H1 (cell line): Measurements from ENCODE around the gene DLST. TPM values are rescaled to one million over a fixed set of nuclear protein-coding genes. Genes with fewer than 3 reads are reported as not detected.

Experiments
- CTCF ChIA-PET: fragments of 300-600 bp; sonication (Branson Sonifier 250); formaldehyde crosslinking; loops from one replicate; lab custom pipeline; 2021; ENCODE audit not compliant: partially characterized antibody; lab: Charles Lee
- POLR2A ChIA-PET: fragments of 300-600 bp; sonication (Branson Sonifier 250); formaldehyde crosslinking; loops from one replicate; lab custom pipeline; 2021; ENCODE audit warnings: inconsistent platforms; ENCODE audit not compliant: partially characterized antibody; lab: Charles Lee
- DNase-seq, 2 experiments: peaks; one replicate each; pipeline versions ENCODE4 v3.0.0 to v3.0.0-alpha.2; 2010 to 2022; ENCODE audit warnings: low spot score in 2 of 2, low read depth in 1 of 2, mixed read lengths in 1 of 2
- FAIRE-seq: peaks from 2 replicates; lab custom pipeline; 2011; peaks lifted over from hg19 to GRCh38; lab: Jason Lieb, UNC
- H2AFZ ChIP-seq: 2 replicates; pipeline ENCODE4 v1.8.1; 2012; ENCODE audit warnings: low read length, inconsistent platforms
- H2AK5ac ChIP-seq: 2 replicates; pipeline ENCODE4 v1.6.1; 2013; ENCODE audit warnings: low read depth, low read length
- H2BK120ac ChIP-seq: replicated peaks from 2 replicates; pipeline ENCODE3; 2013; ENCODE audit warnings: low read depth, low read length, inconsistent platforms
- H2BK12ac ChIP-seq: 2 replicates; pipeline ENCODE4 v1.6.1; 2013; ENCODE audit warnings: low read depth, low read length
- H2BK15ac ChIP-seq: 2 replicates; pipeline ENCODE4 v1.6.1; 2013; ENCODE audit warnings: low read length
- H2BK20ac ChIP-seq: 2 replicates; pipeline ENCODE4 v1.6.1; 2013; ENCODE audit warnings: low read length
- H2BK5ac ChIP-seq: 2 replicates; pipeline ENCODE4 v1.6.1; 2013; ENCODE audit warnings: low read depth, low read length
- H3K14ac ChIP-seq: 2 replicates; pipeline ENCODE4 v1.6.1; 2013; ENCODE audit warnings: inconsistent platforms; ENCODE audit not compliant: insufficient read length
- H3K18ac ChIP-seq: 2 replicates; pipeline ENCODE4 v1.6.1; 2013; ENCODE audit warnings: low read length; ENCODE audit errors: extremely low read depth
- H3K23ac ChIP-seq: 2 replicates; pipeline ENCODE4 v1.6.1; 2013; ENCODE audit warnings: inconsistent platforms; ENCODE audit not compliant: insufficient read length
- H3K23me2 ChIP-seq: 2 replicates; pipeline ENCODE4 v1.6.1; 2013; ENCODE audit warnings: low read depth, low read length
- H3K27ac ChIP-seq: 2 replicates; pipeline ENCODE4 v1.6.1; 2011; ENCODE audit warnings: low read depth, low read length, inconsistent platforms
- H3K27me3 ChIP-seq, 4 experiments: replicated peaks in 1 of 4; 1 replicate in 1 of 4; 2 replicates in 3 of 4; pipeline versions ENCODE4 v1.6.1 to v1.8.1; 2011 to 2013; ENCODE audit warnings: low read length in 3 of 4, mild to moderate bottlenecking in 3 of 4, inconsistent platforms in 2 of 4, mixed read lengths in 2 of 4, moderate library complexity in 1 of 4; ENCODE audit not compliant: control insufficient read depth in 3 of 4, insufficient read depth in 3 of 4; ENCODE audit errors: extremely low read depth in 1 of 4
- H3K36me3 ChIP-seq, 4 experiments: 2 replicates each; pipeline versions ENCODE4 v1.6.1 to v1.8.1; 2011 to 2013; ENCODE audit warnings: mild to moderate bottlenecking in 4 of 4, low read length in 3 of 4, moderate library complexity in 2 of 4, control low read depth in 1 of 4, inconsistent platforms in 1 of 4; ENCODE audit not compliant: insufficient read depth in 4 of 4, control insufficient read depth in 2 of 4
- H3K4ac ChIP-seq: replicated peaks from 2 replicates; pipeline ENCODE3; 2013; ENCODE audit warnings: low read length, low read depth, mixed read lengths, inconsistent platforms; ENCODE audit not compliant: insufficient read length
- H3K4me1 ChIP-seq, 4 experiments: replicated peaks in 1 of 4; 1 replicate in 1 of 4; 2 replicates in 3 of 4; pipeline versions ENCODE4 v1.6.1 to v1.8.1; 2011 to 2013; ENCODE audit warnings: low read length in 3 of 4, inconsistent platforms in 2 of 4, mixed read lengths in 1 of 4; ENCODE audit not compliant: insufficient read depth in 4 of 4, control insufficient read depth in 3 of 4
- H3K4me2 ChIP-seq, 2 experiments: 2 replicates each; pipeline versions ENCODE4 v1.6.1 to v1.8.1; 2011 to 2013; ENCODE audit warnings: low read depth in 2 of 2, low read length in 2 of 2, control low read depth in 1 of 2, inconsistent platforms in 1 of 2, mild to moderate bottlenecking in 1 of 2; ENCODE audit not compliant: insufficient read depth in 1 of 2
- H3K4me3 ChIP-seq, 4 experiments: fragments of 200-600, 300-600 bp in 1 of 4; sonication (generic), shearing (Covaris generic), sonication (Bioruptor Twin) in 1 of 4; 2 replicates each; pipeline versions ENCODE4 v1.5.1 to v1.8.1; 2011 to 2016; ENCODE audit warnings: low read length in 4 of 4, low read depth in 3 of 4, control low read depth in 2 of 4, inconsistent platforms in 2 of 4, mild to moderate bottlenecking in 2 of 4, mixed read lengths in 1 of 4, moderate library complexity in 1 of 4; ENCODE audit not compliant: insufficient read depth in 2 of 4; ENCODE audit errors: extremely low read depth in 1 of 4
- H3K56ac ChIP-seq: replicated peaks from 2 replicates; pipeline ENCODE3; 2013; ENCODE audit warnings: low read depth, mild to moderate bottlenecking, mixed read lengths, low read length, inconsistent platforms; ENCODE audit not compliant: insufficient read length
- H3K79me1 ChIP-seq: 2 replicates; pipeline ENCODE4 v1.6.1; 2013; ENCODE audit warnings: low read depth, low read length, control low read depth
- H3K79me2 ChIP-seq, 2 experiments: 2 replicates each; pipeline versions ENCODE4 v1.6.1 to v1.8.1; 2012 to 2013; ENCODE audit warnings: low read length in 2 of 2, mild to moderate bottlenecking in 2 of 2, inconsistent platforms in 1 of 2; ENCODE audit not compliant: insufficient read depth in 2 of 2, control insufficient read depth in 1 of 2
- H3K9ac ChIP-seq, 4 experiments: replicated peaks in 1 of 4; 1 replicate in 1 of 4; 2 replicates in 3 of 4; pipeline versions ENCODE4 v1.6.1 to v1.8.1; 2011 to 2013; ENCODE audit warnings: low read depth in 3 of 4, low read length in 3 of 4, control low read depth in 2 of 4, mild to moderate bottlenecking in 2 of 4, moderate library complexity in 2 of 4, inconsistent platforms in 1 of 4; ENCODE audit errors: extremely low read depth in 1 of 4
- H3K9me3 ChIP-seq, 2 experiments: 2 replicates each; pipeline versions ENCODE4 v1.6.1 to v1.8.1; 2012 to 2013; ENCODE audit warnings: mild to moderate bottlenecking in 2 of 2, moderate library complexity in 2 of 2, control low read depth in 1 of 2, inconsistent platforms in 1 of 2, low read depth in 1 of 2, low read length in 1 of 2, mixed read lengths in 1 of 2; ENCODE audit not compliant: insufficient read depth in 2 of 2
- H4K20me1 ChIP-seq, 2 experiments: replicated peaks in 1 of 2; 2 replicates each; pipeline versions ENCODE3 to v1.8.1; 2011 to 2013; ENCODE audit warnings: inconsistent platforms in 2 of 2, low read length in 2 of 2, mild to moderate bottlenecking in 1 of 2; ENCODE audit not compliant: insufficient read depth in 2 of 2, control insufficient read depth in 1 of 2
- H4K5ac ChIP-seq: 2 replicates; pipeline ENCODE4 v1.6.1; 2013; ENCODE audit warnings: low read length, low read depth, mixed read lengths, inconsistent platforms; ENCODE audit not compliant: insufficient read length
- H4K8ac ChIP-seq: 2 replicates; pipeline ENCODE4 v1.8.0; 2013; ENCODE audit warnings: mild to moderate bottlenecking, moderate library complexity, low read length, inconsistent platforms; ENCODE audit not compliant: insufficient read depth; ENCODE audit errors: extremely low read depth
- H4K91ac ChIP-seq: replicated peaks from 2 replicates; pipeline ENCODE3; 2013; ENCODE audit warnings: low read length, mixed read lengths, inconsistent platforms; ENCODE audit not compliant: insufficient read length
- EGR1 ChIP-seq: IDR thresholded peaks from 2 replicates; pipeline ENCODE4 v1.6.1; 2011; ENCODE audit warnings: low read depth, low read length, borderline replicate concordance
- HDAC2 ChIP-seq, 2 experiments: fragments of 300-600 bp in 1 of 2; sonication (generic) in 1 of 2; IDR thresholded peaks; 2 replicates each; pipeline ENCODE4 v1.6.1; 2011 to 2012; ENCODE audit warnings: low read depth in 2 of 2, low read length in 2 of 2, mild to moderate bottlenecking in 2 of 2, moderate library complexity in 2 of 2, borderline replicate concordance in 1 of 2, inconsistent platforms in 1 of 2
- JUND ChIP-seq: IDR thresholded peaks from 2 replicates; pipeline ENCODE4 v1.6.1; 2011; ENCODE audit warnings: mild to moderate bottlenecking, improper control_type of control experiment, low read length
- NRF1 ChIP-seq: IDR thresholded peaks from 2 replicates; pipeline ENCODE4 v1.6.1; 2011; ENCODE audit warnings: mild to moderate bottlenecking, low read depth, low read length, improper control_type of control experiment
- POU5F1 ChIP-seq: IDR thresholded peaks from 2 replicates; pipeline ENCODE4 v1.6.1; 2011; ENCODE audit warnings: low read depth, mild to moderate bottlenecking, low read length, moderate library complexity
- SIRT6 ChIP-seq: IDR thresholded peaks from one replicate; pipeline ENCODE4 v1.7.1; 2012; ENCODE audit warnings: low read length, inconsistent platforms
- SP1 ChIP-seq: IDR thresholded peaks from 2 replicates; pipeline ENCODE4 v1.6.1; 2011; ENCODE audit warnings: low read depth, low read length
- SRF ChIP-seq: IDR thresholded peaks from 2 replicates; pipeline ENCODE4 v1.6.1; 2011; ENCODE audit warnings: mild to moderate bottlenecking, low read depth, low read length, moderate library complexity
- WGBS, 2 experiments: shearing (Covaris generic) in 1 of 2; methylation state at CpG; one replicate each; pipeline versions ENCODE4 v1.1.6 to v1.1.7; 2013 to 2015; ENCODE audit warnings: low lambda C conversion rate in 2 of 2, mixed read lengths in 2 of 2, inconsistent platforms in 1 of 2, low coverage in 1 of 2, missing lambda C conversion rate in 1 of 2; ENCODE audit not compliant: insufficient replicate concordance in 2 of 2, insufficient coverage in 1 of 2, insufficient read length in 1 of 2; ENCODE audit errors: extremely low coverage in 1 of 2, missing lambda C conversion rate in 1 of 2; 5-methylcytosine and 5-hydroxymethylcytosine counted together
- polyA plus RNA-seq, 7 experiments: library from polyadenylated mRNA; depleted of rRNA in 3 of 7; stranded (reverse) in 5 of 7; unstranded in 2 of 7; fragments of >200 nt in 5 of 7; fragments of 200-250 nt in 2 of 7; gene quantifications; 1 replicate in 5 of 7; 2 replicates in 1 of 7; 4 replicates in 1 of 7; pipeline versions ENCODE4 v1.2.1 to v1.2.3, GENCODE V29; 2011 to 2013; ENCODE audit warnings: missing spikeins in 2 of 7, mixed read lengths in 2 of 7
- total RNA-seq: library from RNA; stranded (reverse); fragmentation: NEBNext Ultra II Directional; extraction: Animal tissue kit (Norgen Biotek cat#: 25700); gene quantifications from 2 replicates; pipeline ENCODE4 v1.2.1, GENCODE V29; 2021

The DLST gene
- total and polyA plus RNA-seq, 2 of the 8 experiments (the other 6 are each of a cell fraction or from before 2014, with no cell fraction given), result 96.5 to 117 TPM

- Histone ChIP-seq H3K9ac (no peak overlapping the region), H4K20me1 (no peaks in the 10 kb centered on the region), H3K4me1 (peaks cover 0 to 6% (median 2%) of the 10 kb centered on the region in 4 experiments; a peak in 3 of 7 replicates), H3K4me3 (no peak overlapping the region), H4K8ac (no peak overlapping the region), H3K79me2 (no peaks in the 10 kb centered on the region), H3K79me1 (no peaks in the 10 kb centered on the region), H3K14ac (no peak overlapping the region), H4K5ac (no peak overlapping the region), H2BK20ac (no peak overlapping the region), H3K9me3 (no peaks in the 10 kb centered on the region), H2BK120ac (no peak overlapping the region), H4K91ac (no peak overlapping the region), H3K27me3 (no peaks in the 10 kb centered on the region), H3K27ac (no peak overlapping the region), H3K4ac (no peak overlapping the region), H2AFZ (no peak overlapping the region), H3K18ac (no peak overlapping the region), H2BK5ac (no peak overlapping the region), H3K23me2 (no peaks in the 10 kb centered on the region), H3K4me2 (no peak overlapping the region), H3K23ac (no peak overlapping the region), H3K56ac (no peak overlapping the region), H2BK15ac (no peak overlapping the region), H3K36me3 (no peaks in the 10 kb centered on the region), H2AK5ac (no peak overlapping the region), H2BK12ac (no peak overlapping the region)
- WGBS, 2 experiments, result 93% methylated on average over 8 of the region's 11 CpGs; no CpG with 5 or more reads in 1 of the 2 experiments
- no peak for DNase-seq
- TF ChIP-seq SP1 (no peak), NRF1 (no peak), HDAC2 (IDR thresholded peaks at IDR 0.05; ENCODE audit: borderline replicate concordance in 1 of 2, low read depth in 2 of 2, low read length in 2 of 2) (no peak), JUND (no peak), SRF (no peak), POU5F1 (no peak), EGR1 (no peak), SIRT6 (no peak)
- no peak for FAIRE-seq
- CTCF ChIA-PET, result interaction anchor here (0.6 to 11.9 kb wide), 9 partner anchors 19 to 146 kb away, joined by 3 to 146 read pairs (median 4); partner anchors contain the start of genes EIF2B2 and RPS6KL1
- POLR2A ChIA-PET, result interaction anchor here (1.0 to 1.3 kb wide), 5 partner anchors 14 to 79 kb away, joined by 3 to 4 read pairs (median 3); partner anchors contain the start of gene RPS6KL1
Observed at GRCh38 chr14:74942608-74943007, 60.9 kb downstream of the DLST start.
